Tibial nerve (tissue), 4 donors: ENCODE measurements around the gene CDK3. TPM values are rescaled to one million over a fixed set of nuclear protein-coding genes. Genes with fewer than 3 reads are reported as not detected.

ENCODE experiments used
- DNase-seq, 2 donors: peaks; one replicate each; pipeline ENCODE4 v3.0.0-alpha.2; 2019; ENCODE audit warnings: low spot score in 2 of 2
- H3K27ac ChIP-seq, 4 donors: fragments of 200-600 bp; sonication (generic) in 3 of 4; one replicate each; pipeline ENCODE4 v1.5.1; 2017 to 2019; ENCODE audit warnings: mild to moderate bottlenecking in 1 of 4
- H3K27me3 ChIP-seq, 2 donors: fragments of 200-600 bp; sonication (generic) in 1 of 2; one replicate each; pipeline versions ENCODE4 v1.5.1 to v1.6.0; 2017 to 2019
- H3K36me3 ChIP-seq, 3 donors: fragments of 200-600 bp; sonication (generic); one replicate each; pipeline ENCODE4 v1.5.1; 2018 to 2019
- H3K4me1 ChIP-seq, 4 donors: fragments of 200-600 bp; sonication (generic) in 3 of 4; one replicate each; pipeline ENCODE4 v1.5.1; 2017 to 2019
- H3K4me3 ChIP-seq, 4 donors: fragments of 200-600 bp; sonication (generic) in 3 of 4; one replicate each; pipeline ENCODE4 v1.5.1; 2017 to 2019; ENCODE audit warnings: mild to moderate bottlenecking in 1 of 4, moderate library complexity in 1 of 4
- H3K9me3 ChIP-seq, 4 donors: fragments of 200-600 bp; sonication (generic) in 3 of 4; one replicate each; pipeline ENCODE4 v1.5.1; 2017 to 2019
- CTCF ChIP-seq, 5 experiments: fragments of 200-600 bp in 3 of 5; fragments of 450-650 bp in 2 of 5; sonication (generic) in 3 of 5; IDR thresholded peaks; one replicate each; pipeline ENCODE4 v1.5.1; 2016 to 2019; ENCODE audit warnings: antibody characterized with exemption in 5 of 5, mild to moderate bottlenecking in 3 of 5, moderate library complexity in 2 of 5
- EP300 ChIP-seq, 2 donors: sonication (generic); formaldehyde crosslinking; IDR thresholded peaks; one replicate each; pipeline ENCODE4 v1.6.1; 2017; ENCODE audit warnings: antibody characterized with exemption in 2 of 2, mild to moderate bottlenecking in 1 of 2
- POLR2A ChIP-seq, 2 donors: fragments of 450-650 bp; IDR thresholded peaks; one replicate each; pipeline ENCODE4 v1.6.1; 2017; ENCODE audit warnings: antibody characterized with exemption in 2 of 2, mild to moderate bottlenecking in 2 of 2, moderate library complexity in 2 of 2
- WGBS, 2 donors: methylation state at CpG; one replicate each; pipeline ENCODE4 v1.1.5; 2018; 5-methylcytosine and 5-hydroxymethylcytosine counted together
- total RNA-seq, 4 donors: library from RNA; depleted of rRNA; stranded (reverse); fragments of >200 nt; gene quantifications; one replicate each; pipeline ENCODE4 v1.1.0, GENCODE V29; 2016

Gene CDK3
- total RNA-seq, 4 donors from 2014 or later = 3.8 to 12.3 (median 5.9) TPM

GRCh38 chr17:76005263-76006149 lies 4.9 kb downstream of the CDK3 start:
- Histone ChIP-seq H3K9me3 (no peaks in the 10 kb centered on the region), H3K27ac (peak overlapping the region in 1 of 4 donors; percentile 44), H3K4me1 (peaks cover 0 to 8% (median 0%) of the 10 kb centered on the region in 4 donors), H3K4me3 (no peak overlapping the region), H3K27me3 (no peaks in the 10 kb centered on the region), H3K36me3 (peaks cover 0 to 17% (median 0%) of the 10 kb centered on the region in 3 donors)
- whole genome bisulfite sequencing, 2 donors = 43 to 56% methylated on average over 14 to 16 of the region's 16 CpGs
- DNase-seq = peak; percentile 66 to 88
- TF ChIP-seq CTCF (IDR thresholded peaks at IDR 0.05) = peak; percentile 56 to 87 (median 69)
- no peak for TF ChIP-seq POLR2A (IDR thresholded peaks at IDR 0.05)
- no peak for TF ChIP-seq EP300 (IDR thresholded peaks at IDR 0.05)

DNA sequence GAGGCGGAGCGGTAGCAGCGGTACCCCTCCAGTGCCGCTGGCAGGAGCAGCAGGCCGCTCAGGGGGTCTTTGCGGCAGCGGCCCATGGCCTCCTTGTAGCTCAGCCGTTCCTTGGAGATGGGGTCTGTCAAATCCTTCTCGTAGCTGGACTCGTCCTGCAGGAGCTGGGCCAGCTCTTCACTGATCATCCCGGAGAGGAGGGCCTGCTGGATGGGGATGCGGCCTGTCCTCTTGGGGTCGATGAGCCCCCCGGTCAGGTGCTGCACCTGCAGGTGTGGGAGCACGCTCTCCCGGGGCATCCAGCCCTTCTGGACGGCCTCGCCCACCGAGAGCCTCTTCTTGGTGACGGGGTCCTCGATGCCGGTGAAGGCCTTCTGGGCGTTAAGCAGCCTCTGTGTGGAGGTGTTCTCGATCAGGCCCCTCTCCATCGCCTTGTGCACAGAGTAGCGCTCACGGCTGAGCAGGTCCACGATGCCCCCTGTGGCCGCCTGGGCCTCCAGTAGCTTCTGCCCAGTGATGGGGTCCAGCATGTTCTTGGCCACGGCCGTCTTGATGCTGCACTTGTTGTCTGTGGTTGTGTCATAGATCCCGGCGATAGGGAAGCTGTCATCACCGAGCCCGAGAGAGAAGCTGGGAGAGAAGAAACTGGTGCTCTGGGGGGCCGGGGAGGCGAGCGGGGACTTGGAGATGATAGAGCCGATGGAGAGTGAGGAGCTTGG lies 6.6 kb downstream of the CDK3 start:
- no peaks in the 10 kb centered on the region for H3K27me3 ChIP-seq
- H3K9me3 ChIP-seq = no peaks in the 10 kb centered on the region
- H3K36me3 ChIP-seq = peaks cover 0 to 6% (median 0%) of the 10 kb centered on the region in 3 donors
- peaks cover 0 to 8% (median 0%) of the 10 kb centered on the region in 4 donors for H3K4me1 ChIP-seq
- TF ChIP-seq EP300 (IDR thresholded peaks at IDR 0.05) = no peak
- TF ChIP-seq POLR2A (IDR thresholded peaks at IDR 0.05) = no peak
- no peak for TF ChIP-seq CTCF (IDR thresholded peaks at IDR 0.05)
- no peak overlapping the region for H3K27ac ChIP-seq
- H3K4me3 ChIP-seq = no peak overlapping the region
- no peak for DNase-seq
- WGBS, 2 donors = 88 to 91% methylated on average over 31 to 35 of the region's 39 CpGs

DNA sequence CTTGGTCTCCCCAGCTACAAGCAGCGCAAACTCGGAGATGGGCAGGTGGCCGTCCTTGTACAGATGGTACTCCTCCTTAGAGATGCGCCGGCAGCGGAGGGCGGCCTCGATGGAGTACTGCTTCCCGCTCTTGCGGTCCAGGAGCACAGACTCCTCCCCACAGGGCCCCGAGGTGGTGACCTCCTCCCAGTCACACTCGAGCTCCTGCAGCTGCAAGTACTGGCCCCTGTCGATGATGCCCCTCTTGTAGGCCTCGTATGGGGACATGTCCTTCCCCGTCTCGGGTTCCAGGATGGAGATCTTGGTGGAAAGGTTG lies 7.2 kb downstream of the CDK3 start:
- no peak for DNase-seq
- H3K27ac ChIP-seq = no peak overlapping the region
- no peak overlapping the region for H3K4me3 ChIP-seq
- 79 to 81% methylated on average over 10 to 16 of the region's 16 CpGs for WGBS, 2 donors
- H3K27me3 ChIP-seq = no peaks in the 10 kb centered on the region
- H3K4me1 ChIP-seq = peaks cover 0 to 8% (median 0%) of the 10 kb centered on the region in 4 donors
- peaks cover 0 to under 1% (median 0%) of the 10 kb centered on the region in 3 donors for H3K36me3 ChIP-seq
- no peaks in the 10 kb centered on the region for H3K9me3 ChIP-seq
- no peak for TF ChIP-seq EP300 (IDR thresholded peaks at IDR 0.05)
- no peak for TF ChIP-seq POLR2A (IDR thresholded peaks at IDR 0.05)
- no peak for TF ChIP-seq CTCF (IDR thresholded peaks at IDR 0.05)

GRCh38 chr17:76008208-76008607 lies 7.6 kb downstream of the CDK3 start:
- no peaks in the 10 kb centered on the region for H3K9me3 ChIP-seq
- no peak overlapping the region for H3K4me3 ChIP-seq
- H3K36me3 ChIP-seq = no peaks in the 10 kb centered on the region
- DNase-seq = no peak
- WGBS, 2 donors = 72 to 89% methylated on average over 36 of the region's 36 CpGs
- H3K4me1 ChIP-seq = peaks cover 0 to 8% (median 0%) of the 10 kb centered on the region in 4 donors
- no peak overlapping the region for H3K27ac ChIP-seq
- TF ChIP-seq CTCF (IDR thresholded peaks at IDR 0.05) = no peak
- TF ChIP-seq POLR2A (IDR thresholded peaks at IDR 0.05) = no peak
- no peak for TF ChIP-seq EP300 (IDR thresholded peaks at IDR 0.05)
- no peaks in the 10 kb centered on the region for H3K27me3 ChIP-seq
